OCI-M2 (cell line): Measurements from ENCODE around the gene SPNS2.

ENCODE experiments used
- DNase-seq: peaks from one replicate; lab custom pipeline; 2025; ENCODE audit not compliant: unreplicated experiment; lab: John Stamatoyannopoulos, UW

The SPNS2 gene

DNA sequence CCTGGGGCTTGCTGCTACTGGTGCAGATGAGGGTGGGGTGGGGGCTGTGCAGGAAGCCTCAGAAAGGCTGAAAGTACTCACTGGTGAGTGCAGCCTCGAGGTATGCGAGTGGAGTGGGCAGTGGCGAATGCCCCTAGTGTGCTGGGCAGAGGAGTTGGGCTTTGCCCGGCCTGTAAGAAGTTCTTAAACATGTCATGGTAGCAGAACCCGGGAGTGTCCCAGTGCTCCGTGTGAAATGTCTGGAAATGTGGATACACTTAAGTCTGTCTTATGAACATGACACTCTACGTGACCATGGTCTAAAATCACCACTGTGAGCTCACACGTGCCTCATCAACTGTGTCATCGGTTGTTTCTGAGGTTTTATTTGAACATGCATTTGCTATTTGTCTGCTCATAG lies 87.4 kb downstream of the SPNS2 start:
- no peak for DNase-seq

DNA sequence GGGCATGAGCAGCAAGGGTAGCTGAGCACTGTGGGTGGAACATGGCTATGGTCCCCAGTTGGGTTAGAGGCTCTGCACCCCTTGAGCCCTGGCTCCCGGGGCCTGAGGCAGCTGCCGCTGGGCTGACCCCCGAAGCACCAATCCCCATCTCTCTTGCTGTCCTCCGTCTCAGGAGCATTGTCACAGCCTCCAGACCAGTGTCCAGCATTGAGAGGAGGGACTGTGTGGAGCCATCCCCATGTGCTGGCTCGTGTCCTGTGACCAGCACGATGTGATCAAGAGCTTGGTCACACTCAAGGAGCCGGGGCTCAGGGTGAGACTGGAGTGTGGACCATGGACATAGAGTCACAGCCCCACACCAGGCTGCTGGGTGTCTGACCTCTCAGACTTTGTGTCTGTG lies 88.5 kb downstream of the SPNS2 start:
- DNase-seq: no peak

DNA sequence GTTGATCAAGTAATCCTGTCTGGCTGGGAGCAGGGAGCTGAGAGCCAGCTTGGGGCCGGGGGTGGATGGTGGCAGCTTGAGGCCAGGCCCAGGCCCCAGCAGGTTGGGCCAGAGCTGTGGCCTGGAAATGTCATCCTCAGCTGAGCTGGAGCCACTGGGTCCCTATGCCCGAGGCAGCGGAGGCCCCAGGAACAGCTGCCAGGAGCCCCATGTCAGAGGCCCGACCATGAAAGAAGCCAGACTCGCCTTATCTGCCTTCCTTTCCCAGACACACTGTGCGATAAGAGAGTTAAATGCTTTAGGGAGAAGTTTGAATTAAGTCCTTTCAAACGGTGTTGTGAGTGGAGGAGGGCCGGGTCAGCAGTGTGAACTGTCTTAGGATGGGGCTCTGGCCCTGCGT lies 89.1 kb downstream of the SPNS2 start:
- no peak for DNase-seq

DNA sequence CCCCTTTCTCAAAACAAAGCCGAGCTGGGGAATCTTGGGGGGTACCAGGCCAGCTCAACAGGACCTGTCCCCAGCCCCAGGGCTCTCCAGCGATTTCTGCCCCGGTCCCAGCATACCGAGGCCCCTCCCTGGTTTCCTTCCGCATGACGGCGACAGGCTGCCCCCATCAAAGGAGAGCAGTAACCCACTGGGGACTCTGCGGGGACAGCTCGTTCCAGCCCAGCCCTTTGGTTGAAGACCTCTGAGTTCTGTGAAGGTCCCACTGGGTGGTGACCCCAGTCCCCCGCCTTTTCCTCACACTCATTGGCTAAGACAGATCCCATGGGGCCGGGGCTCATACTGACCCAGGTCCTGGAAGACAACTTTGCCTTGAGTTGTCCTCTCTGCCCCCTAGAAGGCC lies 89.7 kb downstream of the SPNS2 start:
- DNase-seq: no peak
